ENCODE measurements around the gene BIRC2.

DNA sequence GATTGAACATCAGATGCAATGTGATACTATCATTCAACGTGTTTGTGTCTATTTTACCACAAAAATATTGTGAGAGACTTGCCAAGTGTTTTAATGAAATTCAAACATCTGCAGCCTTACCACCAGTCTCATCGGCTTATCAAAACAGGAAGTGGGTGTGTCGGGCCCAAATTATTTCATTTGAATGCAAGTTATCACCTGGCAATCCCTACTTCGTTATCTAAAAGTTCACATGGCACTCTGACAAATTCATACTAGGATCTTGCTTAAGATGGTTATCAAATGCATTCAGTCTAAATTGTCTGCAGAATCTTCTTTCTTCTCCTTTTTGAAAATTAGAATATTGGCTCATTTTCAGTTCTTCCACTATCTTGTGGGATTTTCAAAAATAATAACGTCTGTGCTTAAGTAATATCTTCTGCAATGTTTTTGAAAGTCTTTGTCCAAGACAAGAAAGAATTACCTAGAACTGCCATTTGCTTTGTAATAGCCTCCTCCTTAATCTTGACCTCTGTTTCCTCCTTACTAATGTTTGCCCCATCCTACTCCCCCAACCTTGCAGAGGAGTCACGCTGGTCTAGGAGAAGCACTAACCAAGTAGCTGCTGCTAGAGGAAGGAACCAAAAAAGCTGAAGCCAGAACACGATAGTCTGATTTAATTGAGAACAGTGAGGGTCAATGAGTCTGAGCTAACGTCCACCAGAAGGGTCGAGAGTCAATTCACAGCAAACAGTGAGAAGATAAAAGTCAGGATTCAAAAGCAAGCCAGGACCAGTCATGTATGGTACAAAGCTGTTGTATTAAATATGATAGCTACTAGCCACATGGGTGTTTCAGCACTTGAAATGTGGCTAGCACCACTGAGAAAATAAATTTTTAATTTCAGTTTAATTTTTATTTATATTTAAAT is 39.9 kb upstream of the BIRC2 start:
- TF ChIP-seq, protein P1, sequence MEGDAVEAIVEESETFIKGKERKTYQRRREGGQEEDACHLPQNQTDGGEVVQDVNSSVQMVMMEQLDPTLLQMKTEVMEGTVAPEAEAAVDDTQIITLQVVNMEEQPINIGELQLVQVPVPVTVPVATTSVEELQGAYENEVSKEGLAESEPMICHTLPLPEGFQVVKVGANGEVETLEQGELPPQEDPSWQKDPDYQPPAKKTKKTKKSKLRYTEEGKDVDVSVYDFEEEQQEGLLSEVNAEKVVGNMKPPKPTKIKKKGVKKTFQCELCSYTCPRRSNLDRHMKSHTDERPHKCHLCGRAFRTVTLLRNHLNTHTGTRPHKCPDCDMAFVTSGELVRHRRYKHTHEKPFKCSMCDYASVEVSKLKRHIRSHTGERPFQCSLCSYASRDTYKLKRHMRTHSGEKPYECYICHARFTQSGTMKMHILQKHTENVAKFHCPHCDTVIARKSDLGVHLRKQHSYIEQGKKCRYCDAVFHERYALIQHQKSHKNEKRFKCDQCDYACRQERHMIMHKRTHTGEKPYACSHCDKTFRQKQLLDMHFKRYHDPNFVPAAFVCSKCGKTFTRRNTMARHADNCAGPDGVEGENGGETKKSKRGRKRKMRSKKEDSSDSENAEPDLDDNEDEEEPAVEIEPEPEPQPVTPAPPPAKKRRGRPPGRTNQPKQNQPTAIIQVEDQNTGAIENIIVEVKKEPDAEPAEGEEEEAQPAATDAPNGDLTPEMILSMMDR (IDR thresholded peaks at IDR 0.05): no peak
- no peak for TF ChIP-seq POLR2A (IDR thresholded peaks at IDR 0.05)
